Stimulated activated CD8-positive, alpha-beta memory T cell treated with anti-CD3 and anti-CD28 coated beads, Interleukin-7, amount 100 ng/mL, for 48 hours (primary cell): ENCODE results near the gene HIVEP2.

Experiments used
- DNase-seq, 2 donors: peaks; one replicate each; pipeline ENCODE4 v3.0.0-alpha.2; 2020; ENCODE audit warnings: low read depth in 1 of 2; ENCODE audit errors: extremely low read depth in 1 of 2

The HIVEP2 gene

DNA sequence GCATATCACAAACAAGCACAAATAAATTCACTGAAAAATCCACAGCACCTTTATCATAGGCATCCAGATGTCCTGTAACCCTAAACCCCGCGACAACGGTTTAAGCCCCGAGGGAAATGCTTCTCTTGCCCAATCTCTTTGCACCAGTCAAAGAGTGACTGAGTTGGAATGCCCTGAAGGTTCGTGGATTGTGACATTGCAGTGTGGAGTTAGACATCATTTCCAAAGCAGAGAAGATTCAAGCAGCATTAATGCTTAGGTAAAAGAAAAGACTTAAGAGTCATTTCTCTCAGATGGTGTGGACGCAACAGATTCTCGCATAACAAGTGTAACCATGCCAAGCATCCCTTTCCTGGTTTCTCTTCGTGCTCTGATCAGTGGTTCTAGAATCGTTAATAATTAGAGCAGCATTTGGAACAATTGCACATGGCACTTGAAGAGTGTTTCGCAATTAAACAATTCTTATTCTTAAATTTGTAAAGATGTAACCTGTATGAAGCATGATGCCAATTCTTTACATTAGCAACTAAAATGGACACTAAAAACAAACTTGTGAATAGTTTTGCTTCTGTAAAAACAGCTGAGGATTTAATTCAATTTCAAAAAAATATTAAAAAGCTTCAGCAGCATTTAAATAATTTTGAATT, 121.6 kb downstream of the HIVEP2 start:
- no peak for DNase-seq

DNA sequence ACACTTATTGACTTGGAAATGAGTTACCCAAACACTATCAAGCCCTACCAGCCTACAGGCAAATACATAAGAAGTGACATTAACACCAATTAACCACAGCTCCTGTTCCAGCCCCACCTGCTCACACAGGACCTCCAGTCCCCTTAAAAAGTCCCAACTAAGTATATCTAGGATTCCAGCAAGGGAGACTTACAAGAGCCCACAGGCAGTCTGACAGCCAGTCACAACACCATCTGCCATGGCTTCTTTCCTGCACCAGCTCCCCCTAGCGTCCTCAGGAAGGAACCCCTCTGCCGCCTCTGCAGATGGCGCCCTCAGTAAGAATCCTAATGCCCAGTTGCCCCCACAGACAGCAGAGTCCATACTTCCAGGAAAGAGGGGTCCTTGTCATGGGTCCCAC, 122.1 kb downstream of the HIVEP2 start:
- DNase-seq = no peak

DNA sequence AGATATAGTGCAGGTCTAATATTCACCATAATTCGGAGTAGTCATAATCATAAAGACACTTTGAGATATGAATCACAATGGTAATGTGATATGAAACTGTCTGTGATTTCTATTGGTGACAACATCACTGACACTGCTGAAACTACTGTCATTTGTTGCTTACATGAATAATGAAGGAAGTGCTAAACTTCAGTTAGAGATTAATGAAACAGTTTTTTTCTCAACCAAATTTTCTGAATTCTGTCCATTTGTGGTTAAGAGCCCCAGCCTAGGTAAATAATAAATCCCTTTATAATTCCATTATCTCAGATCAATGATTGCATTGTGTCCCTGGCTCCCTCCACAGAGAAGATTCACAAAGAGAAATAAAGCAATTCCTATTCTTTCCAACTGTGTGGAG, 122.6 kb downstream of the HIVEP2 start:
- no peak for DNase-seq

DNA sequence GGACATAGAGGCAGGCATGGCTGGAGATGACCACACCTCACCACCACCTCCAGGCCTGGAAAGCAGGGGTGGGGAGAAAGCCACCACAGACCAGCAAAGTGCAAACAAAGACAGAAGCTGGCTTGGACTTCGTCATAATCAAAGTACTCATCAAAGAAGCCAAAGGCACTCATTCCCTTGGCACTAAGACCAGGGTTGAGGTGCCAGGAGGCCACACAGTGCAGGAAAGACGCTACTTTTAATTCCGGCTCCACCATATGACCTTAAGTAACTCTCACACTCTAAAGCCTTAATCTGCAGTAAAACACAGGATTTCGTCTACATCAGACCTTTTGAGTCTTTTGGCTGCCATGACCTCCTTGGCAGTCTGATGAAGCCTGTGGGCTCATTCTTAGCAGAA, 123.1 kb downstream of the HIVEP2 start:
- DNase-seq = no peak

DNA sequence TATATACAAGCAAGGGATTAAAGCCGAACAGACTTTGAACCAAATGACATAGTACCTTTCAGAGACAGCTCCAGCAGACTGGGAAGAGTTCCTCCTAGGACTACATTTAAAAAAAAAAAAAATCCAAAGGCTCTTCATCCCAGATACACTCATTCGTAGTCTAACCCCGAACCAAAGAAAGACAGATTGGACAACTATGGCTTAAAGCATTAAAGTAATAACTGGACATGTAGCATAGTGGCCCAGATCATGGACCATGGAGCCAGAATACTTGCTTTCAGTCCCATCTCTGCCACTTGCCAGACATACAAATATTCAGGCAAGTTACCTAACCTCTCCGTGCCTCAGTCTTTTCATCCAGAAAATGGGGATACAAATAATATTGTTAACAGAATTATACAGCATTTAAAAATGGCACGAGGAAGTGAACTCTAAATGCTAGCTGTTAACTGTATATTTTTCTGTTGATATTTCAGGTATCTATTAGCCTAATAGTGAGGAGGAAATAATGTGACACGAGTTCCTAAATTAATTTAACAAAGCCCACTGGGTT, 123.7 kb downstream of the HIVEP2 start:
- no peak for DNase-seq

DNA sequence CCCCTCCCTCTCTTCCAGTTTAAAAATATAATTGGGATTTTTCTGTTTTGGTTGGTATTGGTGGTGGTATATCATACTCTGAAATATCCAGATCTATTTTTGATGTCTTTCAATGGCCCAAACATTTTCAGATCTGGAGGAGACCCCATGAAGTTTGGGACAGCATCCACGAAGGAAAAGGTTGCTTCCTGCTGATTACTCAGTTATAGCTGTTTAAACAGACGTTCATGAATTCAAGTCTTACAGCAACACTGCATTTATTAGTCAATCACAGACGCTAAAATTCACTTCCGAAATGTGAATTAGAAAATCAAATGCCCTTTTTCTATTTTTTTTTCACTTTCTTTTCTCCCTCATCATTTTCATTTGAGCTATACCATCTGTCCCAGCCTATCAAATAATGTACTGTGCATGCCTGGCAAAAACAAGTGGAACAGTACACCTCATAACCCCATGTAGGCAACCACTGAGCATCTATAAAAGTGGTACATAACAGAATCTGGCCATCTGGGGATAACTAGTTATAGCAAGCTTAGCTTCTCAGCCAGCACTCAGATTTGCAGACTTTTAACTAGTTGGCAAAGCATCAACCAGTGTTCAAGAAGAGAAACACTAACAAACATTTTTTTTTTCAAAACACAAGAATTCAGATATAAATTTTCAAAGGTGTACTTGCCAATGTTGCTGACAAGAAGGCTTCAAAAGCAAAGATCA, 124.5 kb downstream of the HIVEP2 start:
- no peak for DNase-seq

DNA sequence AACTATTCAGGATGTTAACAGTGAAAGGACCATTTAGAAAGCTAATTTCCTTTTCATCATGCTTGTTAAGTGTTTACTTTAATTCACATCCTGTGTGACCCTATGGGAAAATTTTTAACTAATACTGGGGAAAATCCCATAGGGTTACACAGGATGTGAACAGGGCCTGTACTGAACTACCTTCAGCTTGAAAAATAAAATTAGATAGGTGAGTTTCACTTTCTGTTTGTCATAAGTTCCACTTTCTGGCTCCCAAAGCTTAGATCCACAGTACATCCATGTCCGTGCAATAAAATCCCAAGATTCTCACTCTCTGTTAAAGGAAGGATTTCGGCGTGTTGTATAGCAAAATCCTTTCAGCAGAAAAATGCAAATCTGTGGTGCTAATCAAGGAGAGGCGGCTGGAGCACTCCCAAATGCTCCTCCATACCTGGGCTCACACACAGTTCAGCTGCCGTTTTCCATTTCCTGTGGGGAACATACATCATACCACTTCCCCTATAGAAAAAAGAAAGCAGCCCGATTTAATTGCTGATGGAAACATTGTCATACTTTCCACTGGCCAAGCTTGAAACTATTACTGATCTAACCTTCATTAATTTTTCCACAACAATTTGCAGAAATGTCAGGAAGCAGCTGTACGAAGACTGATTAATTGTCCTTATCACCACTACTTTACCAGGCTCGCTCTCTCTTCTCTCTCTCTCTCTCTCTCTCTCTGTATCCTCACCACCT, 125.2 kb downstream of the HIVEP2 start:
- DNase-seq = peak in 1 of 2 donors; percentile 41

DNA sequence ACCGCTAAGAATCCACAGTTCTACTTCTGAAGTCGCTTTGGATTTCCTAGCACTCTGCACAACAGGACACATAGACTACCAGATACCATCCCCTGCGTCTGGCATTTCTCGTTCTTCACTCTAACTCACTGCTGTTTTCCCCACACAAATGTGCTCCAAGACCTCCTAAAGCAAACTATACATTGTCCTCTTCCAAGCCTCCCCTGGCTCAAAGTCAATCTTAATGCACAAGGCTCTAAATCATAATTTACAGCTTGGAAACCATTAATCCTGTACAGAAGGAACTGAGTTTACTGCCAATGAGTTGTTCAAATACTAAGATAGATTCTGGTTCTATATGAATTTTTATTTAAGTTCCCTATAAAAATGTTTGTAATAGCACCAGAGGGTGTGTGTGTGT, 128.5 kb downstream of the HIVEP2 start:
- no peak for DNase-seq

DNA sequence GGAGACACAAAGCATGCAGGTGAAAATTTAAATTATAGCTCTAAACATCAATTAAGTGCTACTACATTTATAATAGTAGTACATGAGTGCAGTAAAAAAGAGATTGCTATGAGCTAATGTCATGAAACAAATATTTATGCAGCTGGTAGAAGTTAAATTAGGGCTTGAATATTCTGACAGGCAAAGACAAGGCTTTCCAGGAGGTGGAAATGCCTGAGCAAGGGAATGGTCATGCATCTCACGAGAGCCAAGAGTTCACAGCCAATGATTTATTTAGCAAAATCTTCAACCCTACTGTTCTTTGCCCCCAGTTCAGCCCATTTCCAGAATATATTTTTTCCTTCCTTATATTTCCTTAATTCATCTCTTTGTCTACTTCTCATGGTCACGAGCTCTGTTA, 128.9 kb downstream of the HIVEP2 start:
- no peak for DNase-seq

DNA sequence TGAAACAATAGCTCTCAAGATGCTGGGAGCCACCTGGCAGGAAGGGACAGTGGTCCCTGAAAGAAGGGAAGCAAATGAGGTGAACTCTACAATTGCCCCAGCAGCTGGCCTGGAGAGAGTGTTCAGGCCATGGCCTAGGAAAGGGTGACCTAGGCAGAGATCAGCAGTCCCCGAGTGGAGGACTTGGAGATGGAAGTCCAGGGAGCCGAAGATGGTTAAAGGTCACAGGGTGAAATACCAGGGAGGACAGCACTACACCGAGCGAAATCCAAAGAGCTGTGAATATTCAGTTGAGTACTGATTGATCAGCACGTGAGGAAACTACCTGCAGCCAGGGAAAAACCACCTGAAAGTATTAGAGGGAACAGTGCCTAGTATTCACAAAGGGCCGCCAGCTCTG, 133.1 kb downstream of the HIVEP2 start:
- DNase-seq = no peak

DNA sequence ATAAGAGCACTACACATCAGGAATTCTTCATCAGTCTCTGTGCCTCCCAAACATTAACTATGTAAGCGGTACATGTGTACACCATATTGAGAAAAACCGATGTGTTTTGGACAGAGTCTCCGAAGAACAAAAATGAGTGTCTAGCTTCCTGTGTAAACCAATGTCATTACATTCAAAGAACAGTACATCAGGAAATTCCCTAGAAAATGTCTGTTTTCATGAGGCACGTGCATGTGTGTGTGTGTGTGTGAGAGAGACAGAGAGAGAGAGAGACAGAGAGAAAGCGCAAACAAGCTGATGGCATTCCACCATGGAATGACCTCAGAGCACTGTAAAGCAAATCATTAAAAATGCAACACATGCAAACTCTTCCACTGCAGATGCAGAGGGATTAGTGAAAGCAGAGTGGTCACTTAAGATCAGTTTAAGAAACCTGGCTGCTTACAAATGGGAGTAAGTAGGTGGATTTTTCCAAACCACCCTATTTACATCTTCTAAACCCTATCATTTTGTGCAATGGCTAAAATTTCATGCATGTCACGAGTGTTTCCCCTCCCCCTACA, 133.9 kb downstream of the HIVEP2 start:
- DNase-seq = no peak

DNA sequence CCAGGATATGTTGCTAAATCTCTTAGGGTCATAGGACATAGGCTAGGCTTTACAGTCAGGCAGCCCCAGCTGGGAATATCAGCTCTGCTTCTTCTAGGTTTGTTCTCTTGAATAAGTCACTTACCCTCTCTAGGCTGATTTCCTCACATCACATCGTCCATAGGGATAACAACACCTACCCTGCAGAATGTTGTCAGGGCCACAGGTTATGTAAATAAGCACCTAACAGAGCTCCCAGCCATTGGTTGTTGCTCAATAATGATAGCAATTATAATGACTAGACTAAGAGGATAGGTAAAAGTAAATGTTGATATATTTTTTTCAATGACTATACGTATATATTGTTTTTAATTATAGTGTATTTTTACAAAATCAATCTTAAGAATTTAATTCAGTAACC, 135.0 kb downstream of the HIVEP2 start:
- DNase-seq = no peak

DNA sequence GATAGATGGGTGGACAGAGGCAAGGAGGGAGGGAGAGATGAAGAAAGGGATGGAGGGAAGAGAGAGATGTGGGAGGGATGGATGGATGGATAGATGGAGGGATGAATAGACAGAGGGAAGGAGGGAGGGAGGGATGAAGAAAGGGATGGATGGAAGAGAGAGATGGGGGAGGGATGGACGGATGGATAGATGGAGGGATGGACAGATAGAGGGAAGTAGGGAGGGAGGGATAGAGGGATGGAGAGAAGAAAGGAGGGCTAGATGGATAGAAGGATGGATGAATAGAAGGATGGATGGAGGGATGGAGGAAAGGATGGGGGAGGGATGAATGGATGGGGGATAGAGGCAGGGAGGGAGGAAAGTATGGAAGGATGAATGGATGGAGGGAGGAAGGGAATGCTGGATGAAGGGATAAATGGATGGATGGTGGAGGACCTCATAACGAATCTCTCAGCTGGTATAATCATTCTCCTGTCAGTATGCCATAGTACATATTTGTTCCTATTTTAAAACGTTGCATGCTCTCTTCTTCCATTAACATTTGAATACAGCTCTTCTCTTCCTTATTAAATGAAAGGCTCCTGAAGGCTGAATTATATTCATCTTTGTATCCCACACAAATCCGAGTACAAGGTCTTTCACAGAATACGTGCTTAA, 136.4 kb downstream of the HIVEP2 start:
- DNase-seq = no peak

DNA sequence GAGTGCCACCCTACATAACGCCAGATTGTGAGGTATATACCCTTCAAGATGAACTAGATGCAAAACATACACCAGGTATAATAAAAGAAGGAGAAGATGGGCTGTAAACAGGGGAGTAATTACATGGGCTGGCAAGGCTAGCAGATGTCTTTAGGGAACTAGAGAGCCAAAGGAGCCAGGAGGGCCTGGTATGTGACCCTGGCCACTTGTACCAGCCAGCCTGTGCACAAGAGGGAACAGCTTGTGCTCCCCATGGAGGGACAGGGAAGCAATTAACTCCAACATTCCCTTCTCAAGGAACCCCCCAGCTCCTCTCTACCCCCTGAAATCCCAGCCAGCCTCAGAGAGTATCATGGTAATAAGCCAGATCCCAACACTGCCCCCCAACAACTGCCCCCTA, 139.9 kb downstream of the HIVEP2 start:
- no peak for DNase-seq

DNA sequence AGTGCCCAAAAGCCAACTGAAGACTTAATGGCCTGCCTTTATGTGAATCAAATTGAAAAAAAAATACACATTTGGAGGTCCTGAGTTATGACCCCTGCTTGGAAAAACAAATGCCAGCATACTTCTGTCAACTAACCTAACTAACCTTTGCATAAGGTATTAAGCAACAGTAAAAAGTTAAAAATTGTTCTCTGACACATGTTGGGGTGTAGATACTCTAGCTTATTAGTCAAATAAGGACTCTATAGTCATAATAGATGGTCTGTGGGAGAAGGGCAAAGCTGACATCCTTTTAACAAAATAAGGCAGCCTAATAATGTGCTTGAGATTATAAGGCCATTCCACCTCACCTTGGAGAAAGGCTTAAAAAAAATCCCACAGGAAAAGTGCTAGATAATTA, 140.5 kb downstream of the HIVEP2 start:
- DNase-seq = no peak

DNA sequence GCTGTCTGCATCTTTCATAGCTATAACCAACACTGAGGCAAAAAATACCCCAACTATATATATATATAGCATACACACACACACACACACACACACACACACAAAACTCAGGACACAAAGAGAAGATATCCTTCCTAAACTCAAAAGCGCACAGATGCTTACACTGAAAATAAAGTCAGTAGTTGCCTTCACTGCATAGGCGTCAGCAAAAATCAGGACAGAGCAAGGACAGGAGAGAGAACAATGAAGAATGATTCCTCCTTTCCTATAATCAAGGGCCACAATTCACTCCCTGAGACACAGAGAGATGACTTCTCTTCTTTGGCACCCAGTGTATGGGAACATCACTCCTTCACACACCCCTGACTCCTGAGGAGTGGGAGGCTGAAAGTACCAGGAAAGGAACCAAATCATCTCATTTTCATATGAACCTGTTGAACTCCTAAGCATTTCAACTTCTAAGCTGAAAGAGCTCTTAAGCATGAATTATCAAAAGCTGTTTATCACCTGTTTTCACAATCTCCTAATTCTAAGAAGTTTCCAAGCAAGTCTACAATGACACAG, 141.4 kb downstream of the HIVEP2 start:
- DNase-seq = no peak

DNA sequence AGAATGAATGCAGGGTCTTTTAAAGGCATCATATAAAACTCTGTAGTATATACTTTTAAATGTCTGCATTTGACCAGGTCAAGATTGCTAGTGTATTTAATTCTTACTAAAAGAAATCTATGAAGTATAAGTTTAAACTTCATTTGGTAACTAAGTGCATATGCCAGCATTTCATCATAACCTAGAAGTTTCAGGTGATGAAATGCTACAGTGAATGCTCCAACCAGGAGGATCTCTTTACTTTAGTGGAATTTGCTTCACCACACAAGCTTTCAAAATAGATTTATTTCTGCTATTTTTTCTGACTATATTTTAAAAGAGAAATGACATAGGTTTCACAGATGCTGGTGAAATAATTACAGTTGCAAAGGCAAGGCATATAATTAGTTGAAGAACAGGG, 141.9 kb downstream of the HIVEP2 start:
- no peak for DNase-seq

DNA sequence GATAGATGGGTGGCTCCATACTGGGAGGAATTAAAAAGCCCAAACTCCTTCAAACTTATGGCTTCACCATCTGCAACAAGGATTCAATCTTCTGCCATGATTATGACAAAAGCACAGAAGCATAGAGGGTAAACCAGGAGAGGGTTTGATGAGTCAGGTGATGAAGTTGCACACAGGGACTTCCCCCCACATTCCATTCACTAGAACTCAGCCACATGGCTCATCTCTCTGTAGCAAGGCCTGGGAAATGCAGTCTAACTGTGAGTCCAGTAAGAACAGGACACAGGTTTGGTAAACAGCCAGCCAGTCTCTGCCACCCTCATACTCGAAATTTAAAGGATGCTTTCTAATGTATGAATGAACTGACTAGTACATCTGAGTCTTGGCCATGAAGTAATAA, 142.9 kb downstream of the HIVEP2 start:
- DNase-seq = peak in 1 of 2 donors; percentile 49

DNA sequence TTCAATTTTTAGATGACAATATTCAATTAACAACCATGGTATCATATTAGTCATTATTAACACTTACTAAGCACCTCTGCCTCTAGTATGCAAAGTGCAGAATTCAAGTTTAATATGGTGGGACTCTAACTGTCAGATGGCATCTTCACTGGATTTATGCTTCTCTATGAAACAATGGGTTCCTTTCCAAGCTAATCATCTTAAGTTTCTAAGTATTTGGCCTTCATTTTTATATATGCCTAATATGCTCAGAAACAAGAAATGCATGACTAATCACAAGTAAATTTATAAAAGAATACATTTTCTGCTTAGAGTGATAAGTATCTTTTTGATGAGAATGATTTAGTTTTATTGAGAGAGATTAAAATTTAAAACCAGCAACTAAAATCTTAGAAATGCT, 144.7 kb downstream of the HIVEP2 start:
- DNase-seq = no peak

DNA sequence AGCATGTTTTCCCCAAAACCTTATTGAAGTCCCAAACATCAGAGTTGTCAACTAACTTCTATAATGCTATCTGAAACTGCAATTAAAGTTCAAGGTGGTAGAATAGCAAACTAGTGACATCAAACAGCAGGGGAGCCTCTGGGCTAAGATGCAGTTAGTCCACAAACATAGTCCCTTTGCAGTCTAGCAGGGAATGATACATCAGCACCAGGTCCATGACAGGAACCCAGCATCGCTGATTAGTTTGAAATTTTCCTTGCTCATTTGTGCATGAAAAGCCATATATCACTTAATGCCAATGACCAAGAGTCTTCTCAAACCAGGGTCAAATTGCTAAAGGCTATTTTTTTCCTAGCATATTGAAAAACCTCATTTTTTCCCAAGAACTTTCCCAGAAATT, 145.3 kb downstream of the HIVEP2 start:
- DNase-seq = no peak

DNA sequence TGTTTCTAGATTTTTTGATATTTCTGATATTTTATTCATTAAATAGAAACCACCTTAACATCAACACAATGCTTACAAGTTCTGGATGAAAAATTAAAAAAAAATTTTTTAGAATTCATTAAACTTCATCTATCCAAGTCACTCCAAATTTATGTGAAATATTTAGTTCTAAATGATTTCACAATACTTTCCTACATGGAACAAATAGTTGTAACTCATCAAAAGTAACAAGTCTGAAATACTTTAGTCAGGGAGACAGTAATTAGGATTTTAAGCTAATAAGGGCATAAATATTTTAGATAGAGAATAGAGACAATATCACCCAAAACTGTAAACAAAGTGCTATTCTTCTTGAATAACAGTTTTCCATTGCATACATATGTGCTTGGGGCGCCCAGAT, 147.8 kb downstream of the HIVEP2 start:
- DNase-seq = no peak
